ENCODE data around the gene AKNA.
"Not testable (repeated sequence)": the region's sequence is repeated elsewhere in the genome, so short reads cannot be mapped to it uniquely, and the experiment has no call there.

GRCh38 chr9:114331229-114332195 is 56.3 kb downstream of the AKNA start:
- not testable (repeated sequence) for TF ChIP-seq CTCF (IDR thresholded peaks at IDR 0.05)
- peak in 1 of 2 donors; percentile 24 for TF ChIP-seq POLR2AphosphoS5 (IDR thresholded peaks at IDR 0.05; ENCODE audit: insufficient read depth in 1 of 2, low read depth in 1 of 2)

All from vagina (tissue), 2 donors.